Activated naive CD8-positive, alpha-beta T cell treated with anti-CD3 and anti-CD28 coated beads, Interleukin-2, amount 50 U/mL, for 24 hours (primary cell): Measurements from ENCODE around the gene CUL4B.
A peak's percentile ranks its signal among the peaks of the same experiment; 100 is the strongest.
"Not testable (repeated sequence)": the region's sequence is repeated elsewhere in the genome, so short reads cannot be mapped to it uniquely, and the experiment has no call there.

Source experiments
- ATAC-seq: fragments of 150-1000 bp; cut with Tn5 transposase; one replicate; pipeline ENCODE4 v1.10.0; 2021
- DNase-seq: peaks from one replicate; pipeline ENCODE4 v3.0.0; 2021
- H3K27ac Mint-ChIP-seq: one replicate; pipeline ENCODE4 v1.8.0; 2021; ENCODE audit warnings: mild to moderate bottlenecking, mixed read lengths
- H3K27me3 Mint-ChIP-seq: one replicate; pipeline ENCODE4 v1.8.0; 2021; ENCODE audit warnings: mixed read lengths
- H3K36me3 Mint-ChIP-seq: one replicate; pipeline ENCODE4 v1.8.0; 2021; ENCODE audit warnings: low read depth, mixed read lengths
- H3K4me1 Mint-ChIP-seq: one replicate; pipeline ENCODE4 v1.8.0; 2021; ENCODE audit warnings: mixed read lengths
- H3K4me3 Mint-ChIP-seq: one replicate; pipeline ENCODE4 v1.8.0; 2021; ENCODE audit warnings: mild to moderate bottlenecking, moderate library complexity, mixed read lengths
- H3K9me3 Mint-ChIP-seq: one replicate; pipeline ENCODE4 v1.8.0; 2021; ENCODE audit warnings: mixed read lengths

The CUL4B gene

GRCh38 chrX:120560842-120561633, at the start of gene CUL4B:
TSS of gene CUL4B (minus strand) at chrX:120560962. CDS start at chrX:120560638, 324 bp downstream.
- peak; percentile 82 for ATAC-seq
- DNase-seq = peak; percentile 86
- Mint-ChIP-seq H3K27ac (peak within 1 kb of the TSS; percentile 92), H3K36me3 (peaks cover 9% of the 10 kb centered on the region), H3K9me3 (no peaks in the 10 kb centered on the region), H3K4me1 (peaks cover 21% of the 10 kb centered on the region), H3K4me3 (peak within 1 kb of the TSS; percentile 97), H3K27me3 (no peaks in the 10 kb centered on the region)

- H3K27ac Mint-ChIP-seq = peak overlapping the region; percentile 95
- H3K4me1 Mint-ChIP-seq = peaks cover 11% of the 10 kb centered on the region
- peak; percentile 12 for DNase-seq
- peak overlapping the region; percentile 92 for H3K4me3 Mint-ChIP-seq
- no peaks in the 10 kb centered on the region for H3K27me3 Mint-ChIP-seq
- ATAC-seq = peak; percentile 52
- H3K36me3 Mint-ChIP-seq = peaks cover 4% of the 10 kb centered on the region
- H3K9me3 Mint-ChIP-seq = no peaks in the 10 kb centered on the region
Observed at GRCh38 chrX:120604361-120604782, 43.6 kb upstream of the CUL4B start.

GRCh38 chrX:120603707-120604360, 43.1 kb upstream of the CUL4B start, which contains the start of gene MCTS1:
TSS of gene MCTS1 (plus strand) at chrX:120604101. CDS start at chrX:120604237, 136 bp downstream.
- peak; percentile 97 for ATAC-seq
- H3K4me1 Mint-ChIP-seq = peaks cover 11% of the 10 kb centered on the region
- peak within 1 kb of the TSS; percentile 95 for H3K27ac Mint-ChIP-seq
- peaks cover 4% of the 10 kb centered on the region for H3K36me3 Mint-ChIP-seq
- peak within 1 kb of the TSS; percentile 92 for H3K4me3 Mint-ChIP-seq
- DNase-seq = peak; percentile 70
- H3K27me3 Mint-ChIP-seq = no peaks in the 10 kb centered on the region
- H3K9me3 Mint-ChIP-seq = no peaks in the 10 kb centered on the region

GRCh38 chrX:120585702-120586101, 24.9 kb upstream of the CUL4B start:
- no peak for DNase-seq
- no peaks in the 10 kb centered on the region for H3K36me3 Mint-ChIP-seq
- ATAC-seq = no peak

GRCh38 chrX:120575379-120576114, 14.8 kb upstream of the CUL4B start:
- Mint-ChIP-seq H3K4me3 (no peak overlapping the region), H3K9me3 (no peaks in the 10 kb centered on the region), H3K27me3 (no peaks in the 10 kb centered on the region), H3K36me3 (no peaks in the 10 kb centered on the region), H3K27ac (no peak overlapping the region), H3K4me1 (peaks cover 5% of the 10 kb centered on the region)
- DNase-seq = no peak
- ATAC-seq = no peak

More at GRCh38 chrX:120585702-120586101, 24.9 kb upstream of the CUL4B start:
- Mint-ChIP-seq H3K4me1 (peaks cover 4% of the 10 kb centered on the region), H3K27ac (no peak overlapping the region), H3K27me3 (no peaks in the 10 kb centered on the region), H3K9me3 (no peaks in the 10 kb centered on the region), H3K4me3 (no peak overlapping the region)

- not testable (repeated sequence) for H3K4me3 Mint-ChIP-seq, H3K27ac Mint-ChIP-seq, ATAC-seq, H3K36me3 Mint-ChIP-seq, DNase-seq, H3K27me3 Mint-ChIP-seq, H3K9me3 Mint-ChIP-seq, H3K4me1 Mint-ChIP-seq
Observed at GRCh38 chrX:120573806-120574205, 13.0 kb upstream of the CUL4B start.

GRCh38 chrX:120570011-120570600, 9.3 kb upstream of the CUL4B start:
- Mint-ChIP-seq H3K27me3 (no peaks in the 10 kb centered on the region), H3K36me3 (no peaks in the 10 kb centered on the region), H3K9me3 (no peaks in the 10 kb centered on the region), H3K4me3 (no peak overlapping the region), H3K27ac (no peak overlapping the region), H3K4me1 (peaks cover 5% of the 10 kb centered on the region)
- no peak for ATAC-seq
- no peak for DNase-seq

GRCh38 chrX:120568609-120569008, 7.8 kb upstream of the CUL4B start:
- no peak overlapping the region for H3K27ac Mint-ChIP-seq
- ATAC-seq (no peak), DNase-seq (no peak)
- no peak overlapping the region for H3K4me3 Mint-ChIP-seq
- H3K27me3 Mint-ChIP-seq = no peaks in the 10 kb centered on the region
- no peaks in the 10 kb centered on the region for H3K36me3 Mint-ChIP-seq
- H3K9me3 Mint-ChIP-seq = no peaks in the 10 kb centered on the region
- H3K4me1 Mint-ChIP-seq = peaks cover 5% of the 10 kb centered on the region

- Mint-ChIP-seq H3K9me3 (no peaks in the 10 kb centered on the region), H3K27ac (no peak overlapping the region), H3K27me3 (no peaks in the 10 kb centered on the region), H3K4me1 (peaks cover 5% of the 10 kb centered on the region), H3K4me3 (no peak overlapping the region), H3K36me3 (no peaks in the 10 kb centered on the region)
- no peak for DNase-seq
- ATAC-seq = no peak
Observed at GRCh38 chrX:120568035-120568434, 7.3 kb upstream of the CUL4B start.

- H3K9me3 Mint-ChIP-seq = no peaks in the 10 kb centered on the region
- H3K27ac Mint-ChIP-seq = no peak overlapping the region
- H3K27me3 Mint-ChIP-seq = no peaks in the 10 kb centered on the region
- ATAC-seq = no peak
- peaks cover 8% of the 10 kb centered on the region for H3K4me1 Mint-ChIP-seq
- no peak overlapping the region for H3K4me3 Mint-ChIP-seq
- no peaks in the 10 kb centered on the region for H3K36me3 Mint-ChIP-seq
- DNase-seq = no peak
Observed at GRCh38 chrX:120566817-120567216, 6.1 kb upstream of the CUL4B start.

- no peak overlapping the region for H3K4me3 Mint-ChIP-seq
- H3K4me1 Mint-ChIP-seq = peaks cover 4% of the 10 kb centered on the region
- H3K27me3 Mint-ChIP-seq = no peaks in the 10 kb centered on the region
- no peaks in the 10 kb centered on the region for H3K36me3 Mint-ChIP-seq
- DNase-seq (no peak), ATAC-seq (no peak)
- no peaks in the 10 kb centered on the region for H3K9me3 Mint-ChIP-seq
- H3K27ac Mint-ChIP-seq = no peak overlapping the region
Observed at GRCh38 chrX:120564925-120565324, 4.2 kb upstream of the CUL4B start.

- Mint-ChIP-seq H3K27ac (no peak overlapping the region), H3K4me1 (peaks cover 15% of the 10 kb centered on the region), H3K4me3 (peak overlapping the region; percentile 97)
Observed at GRCh38 chrX:120562569-120562926, 1.8 kb upstream of the CUL4B start.

GRCh38 chrX:120561634-120562568, 1.1 kb upstream of the CUL4B start:
- Mint-ChIP-seq H3K9me3 (no peaks in the 10 kb centered on the region), H3K36me3 (peaks cover 6% of the 10 kb centered on the region), H3K4me3 (peak overlapping the region; percentile 97), H3K4me1 (peaks cover 18% of the 10 kb centered on the region), H3K27ac (peak overlapping the region; percentile 92), H3K27me3 (no peaks in the 10 kb centered on the region)
- ATAC-seq = no peak
- no peak for DNase-seq

More at GRCh38 chrX:120562569-120562926, 1.8 kb upstream of the CUL4B start:
- peaks cover 3% of the 10 kb centered on the region for H3K36me3 Mint-ChIP-seq
- ATAC-seq (no peak), DNase-seq (no peak)
- H3K9me3 Mint-ChIP-seq = no peaks in the 10 kb centered on the region
- no peaks in the 10 kb centered on the region for H3K27me3 Mint-ChIP-seq
